ENCODE results near the gene KLHL29.

The KLHL29 gene

GRCh38 chr2:23609254-23609653, 224.3 kb downstream of the KLHL29 start:
- H3K4me3 ChIP-seq (ENCODE audit: low read length, poor library complexity, severe bottlenecking): no peak overlapping the region
- no peak overlapping the region for H3K9ac ChIP-seq (ENCODE audit: low read depth, low read length, poor library complexity, severe bottlenecking)
- H3K9me3 ChIP-seq (ENCODE audit: insufficient read depth, low read depth, low read length): peaks cover 10% of the 10 kb centered on the region; the same call in 1 of the 2 replicates
- H3K79me2 ChIP-seq (ENCODE audit: insufficient read depth, low read length): no peaks in the 10 kb centered on the region
- H3F3A ChIP-seq (ENCODE audit: low read depth): no peaks in the 10 kb centered on the region
- no peaks in the 10 kb centered on the region for H3K36me3 ChIP-seq (ENCODE audit: insufficient read depth, low read length)
- H4K20me1 ChIP-seq (ENCODE audit: insufficient read depth, low read length, poor library complexity, severe bottlenecking): no peaks in the 10 kb centered on the region
- H3K4me2 ChIP-seq (ENCODE audit: low read depth, low read length, poor library complexity, severe bottlenecking): no peak overlapping the region
- H3K9me2 ChIP-seq (replicated peaks; ENCODE audit: low read depth, low read length): no peaks in the 10 kb centered on the region
- TF ChIP-seq, protein P1, sequence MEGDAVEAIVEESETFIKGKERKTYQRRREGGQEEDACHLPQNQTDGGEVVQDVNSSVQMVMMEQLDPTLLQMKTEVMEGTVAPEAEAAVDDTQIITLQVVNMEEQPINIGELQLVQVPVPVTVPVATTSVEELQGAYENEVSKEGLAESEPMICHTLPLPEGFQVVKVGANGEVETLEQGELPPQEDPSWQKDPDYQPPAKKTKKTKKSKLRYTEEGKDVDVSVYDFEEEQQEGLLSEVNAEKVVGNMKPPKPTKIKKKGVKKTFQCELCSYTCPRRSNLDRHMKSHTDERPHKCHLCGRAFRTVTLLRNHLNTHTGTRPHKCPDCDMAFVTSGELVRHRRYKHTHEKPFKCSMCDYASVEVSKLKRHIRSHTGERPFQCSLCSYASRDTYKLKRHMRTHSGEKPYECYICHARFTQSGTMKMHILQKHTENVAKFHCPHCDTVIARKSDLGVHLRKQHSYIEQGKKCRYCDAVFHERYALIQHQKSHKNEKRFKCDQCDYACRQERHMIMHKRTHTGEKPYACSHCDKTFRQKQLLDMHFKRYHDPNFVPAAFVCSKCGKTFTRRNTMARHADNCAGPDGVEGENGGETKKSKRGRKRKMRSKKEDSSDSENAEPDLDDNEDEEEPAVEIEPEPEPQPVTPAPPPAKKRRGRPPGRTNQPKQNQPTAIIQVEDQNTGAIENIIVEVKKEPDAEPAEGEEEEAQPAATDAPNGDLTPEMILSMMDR (conservative IDR thresholded peaks at IDR 0.05; ENCODE audit: low read length): no peak
- no peak for TF ChIP-seq EZH2phosphoT487 (IDR thresholded peaks at IDR 0.05; ENCODE audit: borderline replicate concordance)
- peaks cover 6% of the 10 kb centered on the region for H3K4me1 ChIP-seq (ENCODE audit: insufficient read depth, low read length, poor library complexity, severe bottlenecking)
- no peak overlapping the region for H2AFZ ChIP-seq (ENCODE audit: low read length)
- H3K27me3 ChIP-seq (ENCODE audit: insufficient read depth, low read length, poor library complexity, severe bottlenecking): no peaks in the 10 kb centered on the region

GRCh38 chr2:23611839-23612238, 226.9 kb downstream of the KLHL29 start:
- Histone ChIP-seq H3K79me2 (ENCODE audit: insufficient read depth, low read length) (no peaks in the 10 kb centered on the region), H3K9me3 (ENCODE audit: insufficient read depth, low read depth, low read length) (peaks cover 10% of the 10 kb centered on the region; the same call in 1 of the 2 replicates), H3K4me1 (ENCODE audit: insufficient read depth, low read length, poor library complexity, severe bottlenecking) (peaks cover 28% of the 10 kb centered on the region), H2AFZ (ENCODE audit: low read length) (no peak overlapping the region), H3K9ac (ENCODE audit: low read depth, low read length, poor library complexity, severe bottlenecking) (no peak overlapping the region), H3K27me3 (ENCODE audit: insufficient read depth, low read length, poor library complexity, severe bottlenecking) (peaks cover 11% of the 10 kb centered on the region), H3K4me3 (ENCODE audit: low read length, poor library complexity, severe bottlenecking) (no peak overlapping the region), H4K20me1 (ENCODE audit: insufficient read depth, low read length, poor library complexity, severe bottlenecking) (no peaks in the 10 kb centered on the region), H3K4me2 (ENCODE audit: low read depth, low read length, poor library complexity, severe bottlenecking) (no peak overlapping the region), H3K36me3 (ENCODE audit: insufficient read depth, low read length) (no peaks in the 10 kb centered on the region), H3K9me2 (replicated peaks; ENCODE audit: low read depth, low read length) (no peaks in the 10 kb centered on the region), H3F3A (ENCODE audit: low read depth) (no peaks in the 10 kb centered on the region)
- TF ChIP-seq, protein P1 (conservative IDR thresholded peaks at IDR 0.05; ENCODE audit: low read length): no peak
- TF ChIP-seq EZH2phosphoT487 (IDR thresholded peaks at IDR 0.05; ENCODE audit: borderline replicate concordance): no peak

DNA sequence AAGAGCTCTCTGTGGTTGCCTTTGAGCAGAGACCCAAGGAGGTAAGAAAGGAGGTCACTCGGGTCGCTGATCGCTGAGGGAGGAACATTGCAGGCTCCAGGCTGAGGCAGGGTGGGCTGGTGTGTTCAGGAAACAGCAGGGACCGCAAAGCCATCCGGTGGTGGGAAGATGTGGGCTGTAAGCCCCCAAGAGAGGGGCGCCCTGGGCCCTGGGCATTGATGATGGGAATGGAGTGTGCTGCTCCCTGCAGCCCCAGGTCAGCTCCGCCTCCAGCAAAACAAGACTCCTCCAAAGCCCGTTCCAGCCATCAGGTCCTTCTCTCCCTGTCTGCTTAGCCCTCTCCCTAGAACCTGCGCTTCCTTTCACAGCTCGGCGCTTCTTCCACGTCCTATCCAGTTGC, 229.7 kb downstream of the KLHL29 start:
- H3K4me3 ChIP-seq (ENCODE audit: low read length, poor library complexity, severe bottlenecking): peak overlapping the region; percentile 51
- H3K27me3 ChIP-seq (ENCODE audit: insufficient read depth, low read length, poor library complexity, severe bottlenecking): peaks cover 11% of the 10 kb centered on the region
- H3K9ac ChIP-seq (ENCODE audit: low read depth, low read length, poor library complexity, severe bottlenecking): no peak overlapping the region
- peaks cover 10% of the 10 kb centered on the region; the same call in 1 of the 2 replicates for H3K9me3 ChIP-seq (ENCODE audit: insufficient read depth, low read depth, low read length)
- H2AFZ ChIP-seq (ENCODE audit: low read length): no peak overlapping the region; the same call in 1 of the 2 replicates
- TF ChIP-seq EZH2phosphoT487 (IDR thresholded peaks at IDR 0.05; ENCODE audit: borderline replicate concordance): peak; percentile 30; the same call in 1 of the 2 replicates
- TF ChIP-seq, protein P1 (conservative IDR thresholded peaks at IDR 0.05; ENCODE audit: low read length): no peak
- no peaks in the 10 kb centered on the region for H3F3A ChIP-seq (ENCODE audit: low read depth)
- peaks cover 28% of the 10 kb centered on the region for H3K4me1 ChIP-seq (ENCODE audit: insufficient read depth, low read length, poor library complexity, severe bottlenecking)
- H4K20me1 ChIP-seq (ENCODE audit: insufficient read depth, low read length, poor library complexity, severe bottlenecking): no peaks in the 10 kb centered on the region
- H3K4me2 ChIP-seq (ENCODE audit: low read depth, low read length, poor library complexity, severe bottlenecking): peak overlapping the region; percentile 74
- no peaks in the 10 kb centered on the region for H3K9me2 ChIP-seq (replicated peaks; ENCODE audit: low read depth, low read length)
- no peaks in the 10 kb centered on the region for H3K36me3 ChIP-seq (ENCODE audit: insufficient read depth, low read length)
- H3K79me2 ChIP-seq (ENCODE audit: insufficient read depth, low read length): no peaks in the 10 kb centered on the region

Data from Loucy (cell line).